ENCODE results near the gene KRT17. TPM values are rescaled to one million over a fixed set of nuclear protein-coding genes. Genes with fewer than 3 reads are reported as not detected.
"Not testable (repeated sequence)": the region's sequence is repeated elsewhere in the genome, so short reads cannot be mapped to it uniquely, and the experiment has no call there.

Gene KRT17
- total RNA-seq, 1 donor from 2014 or later, result 512 TPM

DNA sequence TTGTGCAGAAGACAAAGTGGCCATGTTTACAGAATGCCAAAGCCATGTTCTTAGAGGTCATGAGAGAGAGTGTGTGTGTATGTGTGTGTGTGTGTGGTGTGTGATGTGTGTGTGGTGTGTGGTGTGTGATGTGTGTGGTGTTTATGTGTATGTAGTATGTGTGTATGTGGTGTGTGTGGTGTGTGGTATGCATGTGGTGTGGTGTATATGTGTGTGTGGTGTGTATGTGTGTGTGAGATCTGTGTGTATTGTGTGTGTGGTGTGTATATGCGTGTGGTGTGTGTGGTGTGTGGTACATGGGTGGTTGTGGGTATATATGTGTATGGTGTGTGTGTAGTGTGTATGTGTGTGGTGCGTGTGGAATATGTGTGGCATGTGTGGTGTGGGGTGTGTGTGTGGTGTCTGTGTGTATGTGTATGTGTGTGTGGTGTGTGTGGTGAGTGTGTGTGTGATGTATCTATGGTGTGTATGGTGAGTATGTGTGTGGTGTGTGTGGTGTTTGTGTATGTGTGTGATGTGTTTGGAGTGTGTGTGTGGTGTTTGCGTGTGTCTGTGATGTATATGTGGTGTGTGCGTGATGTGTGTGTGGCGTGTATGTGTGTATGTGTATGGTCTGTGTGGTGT is 8.2 kb upstream of the KRT17 start:
- Mint-ChIP-seq H3K27ac (no peak overlapping the region), H3K9me3 (no peaks in the 10 kb centered on the region), H3K4me3 (no peak overlapping the region), H3K4me1 (ENCODE audit: unreplicated experiment) (peaks cover 15% of the 10 kb centered on the region), H3K27me3 (no peaks in the 10 kb centered on the region), H3K36me3 (no peaks in the 10 kb centered on the region)
- TF ChIP-seq, protein P1, sequence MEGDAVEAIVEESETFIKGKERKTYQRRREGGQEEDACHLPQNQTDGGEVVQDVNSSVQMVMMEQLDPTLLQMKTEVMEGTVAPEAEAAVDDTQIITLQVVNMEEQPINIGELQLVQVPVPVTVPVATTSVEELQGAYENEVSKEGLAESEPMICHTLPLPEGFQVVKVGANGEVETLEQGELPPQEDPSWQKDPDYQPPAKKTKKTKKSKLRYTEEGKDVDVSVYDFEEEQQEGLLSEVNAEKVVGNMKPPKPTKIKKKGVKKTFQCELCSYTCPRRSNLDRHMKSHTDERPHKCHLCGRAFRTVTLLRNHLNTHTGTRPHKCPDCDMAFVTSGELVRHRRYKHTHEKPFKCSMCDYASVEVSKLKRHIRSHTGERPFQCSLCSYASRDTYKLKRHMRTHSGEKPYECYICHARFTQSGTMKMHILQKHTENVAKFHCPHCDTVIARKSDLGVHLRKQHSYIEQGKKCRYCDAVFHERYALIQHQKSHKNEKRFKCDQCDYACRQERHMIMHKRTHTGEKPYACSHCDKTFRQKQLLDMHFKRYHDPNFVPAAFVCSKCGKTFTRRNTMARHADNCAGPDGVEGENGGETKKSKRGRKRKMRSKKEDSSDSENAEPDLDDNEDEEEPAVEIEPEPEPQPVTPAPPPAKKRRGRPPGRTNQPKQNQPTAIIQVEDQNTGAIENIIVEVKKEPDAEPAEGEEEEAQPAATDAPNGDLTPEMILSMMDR (conservative IDR thresholded peaks at IDR 0.05), result no peak
- DNase-seq (ENCODE audit: extremely low spot score, unreplicated experiment), result no peak

DNA sequence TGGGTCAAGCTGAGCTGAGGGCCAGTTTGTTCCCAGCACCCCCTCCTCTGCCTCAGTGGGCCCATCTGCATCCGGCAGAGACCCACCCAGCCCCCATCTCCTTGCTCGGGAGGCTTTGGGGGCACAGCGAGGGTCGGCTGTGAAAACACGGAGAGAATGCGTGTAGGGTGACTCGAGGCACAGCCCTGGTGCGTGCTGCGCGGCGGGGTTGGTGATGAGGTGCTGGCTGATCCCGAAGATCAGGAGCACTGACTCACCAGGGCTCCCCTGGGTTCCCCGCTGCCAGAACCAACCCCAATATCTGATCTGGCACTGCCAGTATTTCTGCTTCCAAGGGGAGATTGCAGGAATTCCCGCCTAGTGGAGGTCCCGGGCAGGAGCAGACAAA is 7.5 kb upstream of the KRT17 start:
- no peak overlapping the region for H3K4me3 Mint-ChIP-seq
- no peaks in the 10 kb centered on the region for H3K36me3 Mint-ChIP-seq
- H3K27me3 Mint-ChIP-seq, result no peaks in the 10 kb centered on the region
- H3K4me1 Mint-ChIP-seq (ENCODE audit: unreplicated experiment), result peaks cover 19% of the 10 kb centered on the region
- no peak overlapping the region for H3K27ac Mint-ChIP-seq
- no peaks in the 10 kb centered on the region for H3K9me3 Mint-ChIP-seq
- no peak for DNase-seq (ENCODE audit: extremely low spot score, unreplicated experiment)
- TF ChIP-seq, protein P1 (conservative IDR thresholded peaks at IDR 0.05), result no peak

DNA sequence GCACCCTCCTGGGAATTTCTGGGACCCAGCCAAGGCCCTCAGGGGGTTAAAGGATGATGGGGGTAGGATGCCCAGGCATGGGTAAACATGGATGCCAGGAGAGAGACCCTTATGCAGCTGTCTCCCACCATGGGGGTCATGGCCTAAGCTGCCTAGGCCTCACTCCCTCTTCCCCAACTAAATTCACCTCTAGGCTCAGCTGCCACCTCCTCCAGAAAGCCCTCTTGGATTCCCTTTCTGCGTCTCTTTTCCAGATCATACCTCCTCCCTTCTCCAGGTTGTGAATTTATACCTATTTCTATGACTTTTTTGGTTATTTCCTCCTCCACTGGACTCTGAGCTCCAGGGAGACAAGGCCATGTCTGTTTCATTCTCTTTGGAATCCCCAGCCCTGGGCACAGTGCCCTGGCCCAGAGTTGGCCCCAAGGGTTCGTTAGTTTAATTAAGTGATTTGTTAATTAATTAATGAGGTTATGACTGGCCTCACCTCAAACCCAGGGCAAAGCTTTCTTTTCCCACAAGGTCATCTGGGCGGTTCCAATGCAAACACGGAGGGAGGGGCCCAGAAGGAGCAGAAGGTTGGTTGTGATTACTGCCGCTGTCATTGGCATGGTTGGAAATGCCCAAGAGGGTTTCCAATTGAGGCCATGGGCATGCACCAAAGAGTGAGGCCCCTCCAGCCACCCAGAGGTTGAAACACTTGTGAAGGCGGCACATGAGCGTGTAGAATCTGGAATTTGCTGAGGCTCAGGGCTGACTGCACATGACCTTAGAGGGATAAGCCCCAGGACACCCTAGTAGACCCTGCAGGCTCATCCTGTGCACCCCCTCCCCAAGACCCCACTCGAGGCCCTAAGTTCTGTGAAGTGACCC is 6.9 kb upstream of the KRT17 start:
- H3K36me3 Mint-ChIP-seq, result no peaks in the 10 kb centered on the region
- no peak overlapping the region for H3K4me3 Mint-ChIP-seq
- H3K27ac Mint-ChIP-seq, result no peak overlapping the region
- TF ChIP-seq, protein P1 (conservative IDR thresholded peaks at IDR 0.05), result no peak
- H3K27me3 Mint-ChIP-seq, result no peaks in the 10 kb centered on the region
- peaks cover 19% of the 10 kb centered on the region for H3K4me1 Mint-ChIP-seq (ENCODE audit: unreplicated experiment)
- DNase-seq (ENCODE audit: extremely low spot score, unreplicated experiment), result no peak
- H3K9me3 Mint-ChIP-seq, result no peaks in the 10 kb centered on the region

DNA sequence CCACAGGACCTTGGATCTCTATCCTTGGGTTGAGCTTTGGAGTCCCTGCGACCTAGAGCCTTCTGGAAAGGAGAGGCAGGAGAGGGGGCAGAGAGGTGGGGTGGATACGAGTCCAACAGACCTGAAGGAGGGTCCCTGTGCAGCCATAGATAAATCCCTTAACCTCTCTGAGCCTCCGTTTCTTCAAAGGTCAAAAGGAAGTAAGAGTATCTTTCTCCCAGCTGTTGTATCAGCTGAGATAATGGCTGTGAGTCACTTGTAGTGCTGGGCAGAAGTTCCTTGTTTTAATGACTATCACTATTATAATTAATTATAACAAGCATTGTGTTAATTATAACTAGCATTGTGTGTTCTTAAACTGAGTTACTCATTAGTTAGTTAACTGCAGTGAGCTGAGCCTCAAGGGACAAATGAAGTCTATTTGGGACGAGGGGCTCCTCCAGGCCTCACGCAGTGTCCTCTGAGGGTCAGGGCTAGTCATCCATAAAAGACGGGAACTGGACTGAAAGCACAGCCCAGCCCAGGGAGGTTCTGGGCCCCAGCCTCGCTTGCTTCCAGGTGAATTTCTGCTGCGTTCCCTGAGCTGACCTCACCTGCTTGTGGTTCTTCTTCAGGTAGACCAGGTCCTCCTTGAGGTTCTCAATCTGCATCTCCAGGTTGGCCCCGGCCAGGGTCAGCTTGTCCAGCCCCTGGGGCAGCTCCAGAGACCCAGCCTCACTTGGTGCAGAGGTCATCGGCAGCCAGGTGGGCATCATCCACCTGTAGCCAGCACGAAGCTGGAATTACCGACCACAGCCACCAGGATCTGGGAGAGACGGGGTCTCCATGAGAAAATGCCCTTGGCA is 5.7 kb upstream of the KRT17 start:
- H3K9me3 Mint-ChIP-seq, result no peaks in the 10 kb centered on the region
- H3K36me3 Mint-ChIP-seq, result no peaks in the 10 kb centered on the region
- no peak overlapping the region for H3K4me3 Mint-ChIP-seq
- no peak overlapping the region for H3K27ac Mint-ChIP-seq
- H3K27me3 Mint-ChIP-seq, result no peaks in the 10 kb centered on the region
- TF ChIP-seq, protein P1 (conservative IDR thresholded peaks at IDR 0.05), result no peak
- no peak for DNase-seq (ENCODE audit: extremely low spot score, unreplicated experiment)
- peaks cover 12% of the 10 kb centered on the region for H3K4me1 Mint-ChIP-seq (ENCODE audit: unreplicated experiment)

DNA sequence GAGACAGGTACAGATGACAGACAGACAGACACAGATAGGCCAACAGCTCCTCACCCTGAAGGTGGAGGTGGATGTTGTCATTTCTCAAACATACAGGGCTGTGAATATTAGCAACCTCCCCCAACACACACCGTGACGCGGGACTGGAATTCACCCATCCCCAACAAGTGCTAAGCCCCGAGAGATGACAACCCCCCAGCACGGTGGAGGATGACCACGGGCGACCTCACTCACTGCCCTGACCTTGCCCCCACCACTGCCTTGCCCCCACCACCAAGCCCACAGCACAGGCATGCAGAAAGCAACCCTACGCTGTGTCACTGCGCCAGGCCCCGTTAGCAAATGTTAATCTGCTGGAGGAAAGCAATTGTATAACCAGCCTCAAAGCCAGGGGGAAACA is 4.9 kb upstream of the KRT17 start:
- Mint-ChIP-seq H3K4me1 (ENCODE audit: unreplicated experiment) (peaks cover 14% of the 10 kb centered on the region), H3K4me3 (no peak overlapping the region), H3K27ac (peak overlapping the region; percentile 59), H3K9me3 (no peaks in the 10 kb centered on the region), H3K36me3 (no peaks in the 10 kb centered on the region), H3K27me3 (peaks cover 4% of the 10 kb centered on the region)
- TF ChIP-seq, protein P1 (conservative IDR thresholded peaks at IDR 0.05), result no peak
- no peak for DNase-seq (ENCODE audit: extremely low spot score, unreplicated experiment)

DNA sequence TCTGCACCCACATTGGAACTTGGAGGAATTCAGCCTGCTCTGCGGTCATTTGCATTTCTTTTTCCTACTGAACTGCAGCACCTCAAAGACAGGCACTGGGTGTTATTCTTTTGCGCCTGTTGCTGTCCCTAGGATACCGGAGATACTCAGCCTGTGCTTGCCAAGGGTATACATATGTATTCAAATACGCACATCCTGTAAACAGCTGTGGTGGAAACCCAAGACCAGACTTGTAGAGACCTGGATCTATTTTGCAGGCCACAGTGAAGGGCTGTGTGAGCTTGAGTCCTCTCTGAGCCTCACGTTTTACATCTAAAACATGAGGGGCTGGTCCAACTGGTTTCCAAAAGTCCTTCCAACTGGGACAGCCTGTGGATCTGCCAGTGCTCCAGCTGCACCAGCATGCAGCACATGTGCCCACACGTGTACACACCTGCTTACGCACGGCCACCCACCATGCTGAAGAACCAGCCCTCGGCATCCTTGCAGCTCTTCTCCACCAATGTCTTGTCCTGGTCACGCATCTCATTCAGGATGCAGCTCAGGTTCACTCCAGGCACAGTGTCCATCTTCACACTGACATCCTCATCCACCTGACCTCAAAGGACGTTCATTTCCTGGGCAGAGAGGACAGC is 4.4 kb upstream of the KRT17 start:
- Mint-ChIP-seq H3K4me1 (ENCODE audit: unreplicated experiment) (peaks cover 14% of the 10 kb centered on the region), H3K27ac (peak overlapping the region; percentile 59)
- H3K36me3 Mint-ChIP-seq; H3K9me3 Mint-ChIP-seq; H3K27me3 Mint-ChIP-seq; DNase-seq (ENCODE audit: extremely low spot score, unreplicated experiment); H3K4me3 Mint-ChIP-seq: not testable (repeated sequence)

DNA sequence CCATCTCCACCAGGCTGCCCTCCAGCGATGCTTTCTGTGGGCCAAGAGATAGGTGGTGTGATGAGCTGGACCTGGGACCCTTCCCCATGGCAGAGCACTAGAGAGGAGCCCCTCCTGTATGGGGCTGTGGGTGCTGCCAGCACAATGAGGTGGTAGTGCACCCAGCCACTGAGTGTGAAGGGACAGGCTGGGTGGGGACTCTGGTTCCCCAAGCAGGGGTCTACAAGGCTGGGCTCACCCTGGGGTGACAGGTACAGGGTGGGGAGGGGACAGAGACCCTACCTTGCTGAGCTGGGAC is 3.6 kb upstream of the KRT17 start:
- H3K9me3 Mint-ChIP-seq; H3K4me3 Mint-ChIP-seq; DNase-seq (ENCODE audit: extremely low spot score, unreplicated experiment); H3K36me3 Mint-ChIP-seq; H3K27me3 Mint-ChIP-seq: not testable (repeated sequence)
- H3K27ac Mint-ChIP-seq, result peak overlapping the region; percentile 67
- peaks cover 14% of the 10 kb centered on the region for H3K4me1 Mint-ChIP-seq (ENCODE audit: unreplicated experiment)
